Endothelial cell (in vitro differentiated cells): ENCODE measurements around the gene STXBP4. TPM values are rescaled to one million over a fixed set of nuclear protein-coding genes. Genes with fewer than 3 reads are reported as not detected.

Source experiments
- DNase-seq: peaks from one replicate; pipeline ENCODE4 v3.0.0; 2021; ENCODE audit warnings: low spot score
- H3K27ac Mint-ChIP-seq: one replicate; pipeline ENCODE4 v1.8.0; 2021; ENCODE audit warnings: mixed read lengths, inconsistent platforms; ENCODE audit not compliant: unreplicated experiment
- H3K27me3 Mint-ChIP-seq: one replicate; pipeline ENCODE4 v1.8.0; 2021; ENCODE audit warnings: mild to moderate bottlenecking, moderate library complexity, mixed read lengths, inconsistent platforms; ENCODE audit not compliant: unreplicated experiment
- H3K36me3 Mint-ChIP-seq: one replicate; pipeline ENCODE4 v1.8.0; 2021; ENCODE audit warnings: mild to moderate bottlenecking, low read depth, mixed read lengths, inconsistent platforms; ENCODE audit not compliant: unreplicated experiment
- H3K4me1 Mint-ChIP-seq: one replicate; pipeline ENCODE4 v1.8.0; 2021; ENCODE audit warnings: mild to moderate bottlenecking, mixed read lengths, inconsistent platforms; ENCODE audit not compliant: unreplicated experiment
- H3K4me3 Mint-ChIP-seq: one replicate; pipeline ENCODE4 v1.8.0; 2021; ENCODE audit warnings: mild to moderate bottlenecking, mixed read lengths, inconsistent platforms; ENCODE audit not compliant: unreplicated experiment
- H3K9me3 Mint-ChIP-seq: one replicate; pipeline ENCODE4 v1.8.0; 2021; ENCODE audit warnings: mixed read lengths, inconsistent platforms; ENCODE audit not compliant: unreplicated experiment
- total RNA-seq: library from RNA; stranded (reverse); fragmentation: NEBNext Ultra II Directional; extraction: Animal tissue kit (Norgen Biotek cat#: 25700); gene quantifications from one replicate; pipeline ENCODE4 v1.2.1, GENCODE V29; 2021; ENCODE audit not compliant: unreplicated experiment
- TF ChIP-seq, protein P1 (sequence below): fragments of 200-600 bp; sonication (generic); IDR thresholded peaks from one replicate; pipeline ENCODE4 v1.5.0; 2021; ENCODE audit warnings: antibody characterized with exemption; ENCODE audit not compliant: unreplicated experiment

The STXBP4 gene
- total RNA-seq, 1 donor from 2014 or later: 7.5 TPM

DNA sequence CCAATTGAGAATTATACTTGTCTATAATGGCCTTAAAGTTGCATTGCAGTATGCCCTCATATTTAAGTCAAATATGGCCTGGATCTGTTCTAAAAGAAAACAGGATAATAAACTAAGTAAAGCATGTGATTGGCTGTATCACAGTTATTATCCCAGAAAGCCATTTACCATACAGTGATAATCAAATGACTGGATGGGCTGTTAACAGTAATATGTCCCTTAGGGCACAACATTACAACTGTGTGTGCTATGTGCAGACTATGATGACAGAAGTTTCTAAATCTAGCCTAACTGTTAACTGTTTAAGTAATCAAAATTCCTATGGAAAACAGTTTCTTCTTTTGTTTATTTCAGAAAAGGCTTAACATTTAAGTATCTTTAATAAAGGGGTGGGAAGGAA lies 145.7 kb downstream of the STXBP4 start:
- no peaks in the 10 kb centered on the region for H3K4me1 Mint-ChIP-seq
- TF ChIP-seq, protein P1, sequence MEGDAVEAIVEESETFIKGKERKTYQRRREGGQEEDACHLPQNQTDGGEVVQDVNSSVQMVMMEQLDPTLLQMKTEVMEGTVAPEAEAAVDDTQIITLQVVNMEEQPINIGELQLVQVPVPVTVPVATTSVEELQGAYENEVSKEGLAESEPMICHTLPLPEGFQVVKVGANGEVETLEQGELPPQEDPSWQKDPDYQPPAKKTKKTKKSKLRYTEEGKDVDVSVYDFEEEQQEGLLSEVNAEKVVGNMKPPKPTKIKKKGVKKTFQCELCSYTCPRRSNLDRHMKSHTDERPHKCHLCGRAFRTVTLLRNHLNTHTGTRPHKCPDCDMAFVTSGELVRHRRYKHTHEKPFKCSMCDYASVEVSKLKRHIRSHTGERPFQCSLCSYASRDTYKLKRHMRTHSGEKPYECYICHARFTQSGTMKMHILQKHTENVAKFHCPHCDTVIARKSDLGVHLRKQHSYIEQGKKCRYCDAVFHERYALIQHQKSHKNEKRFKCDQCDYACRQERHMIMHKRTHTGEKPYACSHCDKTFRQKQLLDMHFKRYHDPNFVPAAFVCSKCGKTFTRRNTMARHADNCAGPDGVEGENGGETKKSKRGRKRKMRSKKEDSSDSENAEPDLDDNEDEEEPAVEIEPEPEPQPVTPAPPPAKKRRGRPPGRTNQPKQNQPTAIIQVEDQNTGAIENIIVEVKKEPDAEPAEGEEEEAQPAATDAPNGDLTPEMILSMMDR: no peak
- no peaks in the 10 kb centered on the region for H3K27me3 Mint-ChIP-seq
- no peaks in the 10 kb centered on the region for H3K9me3 Mint-ChIP-seq
- no peak for DNase-seq
- H3K4me3 Mint-ChIP-seq: no peak overlapping the region
- H3K36me3 Mint-ChIP-seq: no peaks in the 10 kb centered on the region
- no peak overlapping the region for H3K27ac Mint-ChIP-seq

DNA sequence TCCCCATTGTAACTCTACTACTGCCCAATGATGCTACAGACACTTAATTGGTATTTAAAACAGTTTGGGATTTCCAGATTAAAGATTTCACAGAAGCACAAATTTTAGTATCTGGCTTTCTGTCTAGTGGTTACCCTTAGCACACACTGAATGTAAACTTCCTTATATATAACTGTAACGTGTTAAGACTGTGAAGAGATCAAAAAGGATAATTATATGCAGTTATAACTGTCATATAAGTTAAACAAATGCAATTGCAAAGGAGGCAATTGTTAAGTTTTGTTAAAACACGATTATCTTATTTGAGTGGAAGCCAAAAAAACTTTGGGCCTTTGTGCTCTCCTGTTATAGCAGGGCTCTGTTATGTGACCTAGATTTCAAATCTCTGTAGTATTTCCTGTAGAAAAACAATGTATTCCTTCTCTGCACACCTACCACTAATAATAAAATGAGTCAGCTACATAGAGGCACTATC lies 147.9 kb downstream of the STXBP4 start:
- H3K4me1 Mint-ChIP-seq: no peaks in the 10 kb centered on the region
- TF ChIP-seq, protein P1: no peak
- no peaks in the 10 kb centered on the region for H3K36me3 Mint-ChIP-seq
- no peak overlapping the region for H3K27ac Mint-ChIP-seq
- no peak for DNase-seq
- no peak overlapping the region for H3K4me3 Mint-ChIP-seq
- no peaks in the 10 kb centered on the region for H3K27me3 Mint-ChIP-seq
- H3K9me3 Mint-ChIP-seq: no peaks in the 10 kb centered on the region

DNA sequence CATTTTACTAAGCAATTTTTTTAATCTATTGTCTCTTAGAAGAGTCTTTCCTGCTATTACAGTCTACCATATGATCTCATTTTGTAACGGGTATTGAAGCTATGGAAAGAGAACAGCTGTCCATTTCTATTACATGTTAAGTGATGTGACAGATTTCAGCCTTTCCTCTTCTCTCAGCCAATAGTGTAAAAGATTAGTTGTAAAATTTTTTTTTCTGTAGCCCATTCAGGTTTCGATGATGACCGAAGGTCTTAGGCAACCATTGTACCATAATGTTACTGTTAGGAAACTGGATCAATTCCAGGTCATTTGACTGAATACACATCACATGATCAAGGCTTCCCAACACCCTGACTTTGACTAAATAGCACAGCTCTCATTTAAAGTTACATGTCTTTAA lies 148.6 kb downstream of the STXBP4 start:
- Mint-ChIP-seq H3K9me3 (no peaks in the 10 kb centered on the region), H3K36me3 (no peaks in the 10 kb centered on the region), H3K4me1 (no peaks in the 10 kb centered on the region), H3K4me3 (no peak overlapping the region), H3K27ac (no peak overlapping the region), H3K27me3 (no peaks in the 10 kb centered on the region)
- TF ChIP-seq, protein P1: no peak
- DNase-seq: no peak

DNA sequence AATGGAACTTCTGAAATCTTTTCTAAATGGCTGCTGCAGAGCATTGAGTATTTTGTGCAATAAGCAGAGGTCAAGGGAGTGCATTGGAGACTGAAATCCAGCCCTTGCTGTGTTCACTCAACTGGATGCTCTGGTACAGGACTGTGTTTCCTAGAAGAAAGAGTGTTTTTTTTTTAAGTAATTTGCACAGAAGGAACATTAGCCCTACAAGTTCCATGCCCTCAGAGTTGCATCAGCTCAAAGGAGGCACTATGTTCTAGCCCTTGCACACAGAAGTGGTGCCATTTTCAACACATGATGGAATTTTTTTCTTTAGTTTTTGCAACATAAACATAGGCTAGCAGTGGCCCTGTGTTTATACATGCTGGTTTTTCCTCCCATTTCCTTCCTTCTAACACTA lies 152.1 kb downstream of the STXBP4 start:
- H3K4me1 Mint-ChIP-seq: no peaks in the 10 kb centered on the region
- H3K27ac Mint-ChIP-seq: no peak overlapping the region
- H3K27me3 Mint-ChIP-seq: no peaks in the 10 kb centered on the region
- TF ChIP-seq, protein P1: no peak
- no peak for DNase-seq
- no peaks in the 10 kb centered on the region for H3K36me3 Mint-ChIP-seq
- no peak overlapping the region for H3K4me3 Mint-ChIP-seq
- H3K9me3 Mint-ChIP-seq: no peaks in the 10 kb centered on the region

DNA sequence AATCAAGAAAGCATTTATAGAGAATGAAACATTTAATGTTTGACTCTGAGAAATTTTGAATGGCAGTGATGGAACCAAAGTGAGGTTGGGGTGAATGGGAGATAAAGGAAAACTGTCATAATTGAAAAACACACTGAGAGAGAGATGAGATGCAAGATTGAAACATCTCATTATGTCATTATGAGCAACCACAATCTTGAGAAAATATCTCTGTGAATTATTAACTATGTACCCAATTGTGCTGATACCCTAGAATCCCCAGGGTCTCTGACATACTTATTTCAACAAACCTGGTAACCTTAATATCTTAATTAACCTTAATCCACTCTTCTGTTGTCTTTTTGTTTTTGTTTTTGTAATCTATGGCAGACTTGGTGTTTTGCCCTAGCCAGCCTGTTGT lies 152.7 kb downstream of the STXBP4 start:
- H3K27me3 Mint-ChIP-seq: no peaks in the 10 kb centered on the region
- H3K4me3 Mint-ChIP-seq: no peak overlapping the region
- no peak overlapping the region for H3K27ac Mint-ChIP-seq
- no peaks in the 10 kb centered on the region for H3K4me1 Mint-ChIP-seq
- TF ChIP-seq, protein P1: no peak
- H3K9me3 Mint-ChIP-seq: no peaks in the 10 kb centered on the region
- H3K36me3 Mint-ChIP-seq: no peaks in the 10 kb centered on the region
- no peak for DNase-seq
